PFSK-1 (cell line): ENCODE data around the gene RAB31.

Source experiments
- FOXP2 ChIP-seq: optimal IDR thresholded peaks from 2 replicates; pipeline ENCODE3; 2011; ENCODE audit warnings: borderline replicate concordance, control low read depth, inconsistent platforms; ENCODE audit not compliant: insufficient read depth; ENCODE audit errors: extremely low read length, extremely low read depth
- POLR2AphosphoS5 ChIP-seq: IDR thresholded peaks from 2 replicates; pipeline ENCODE4 v1.6.1; 2012; ENCODE audit warnings: low read depth, mild to moderate bottlenecking, control low read depth, low read length, moderate library complexity
- REST ChIP-seq, 2 experiments: IDR thresholded peaks; 2 replicates each; pipeline versions ENCODE4 v1.6.1 to v1.8.0; 2011 to 2012; ENCODE audit warnings: low read depth in 2 of 2, low read length in 2 of 2, control low read depth in 1 of 2, inconsistent platforms in 1 of 2, mild to moderate bottlenecking in 1 of 2, moderate library complexity in 1 of 2; ENCODE audit not compliant: insufficient read depth in 1 of 2
- SIN3A ChIP-seq: IDR thresholded peaks from 2 replicates; pipeline ENCODE4 v1.6.1; 2012; ENCODE audit warnings: mild to moderate bottlenecking, low read length, moderate library complexity, borderline replicate concordance; ENCODE audit not compliant: insufficient read depth
- TAF1 ChIP-seq: IDR thresholded peaks from 2 replicates; pipeline ENCODE4 v1.6.1; 2012; ENCODE audit warnings: low read length, control low read depth, borderline replicate concordance; ENCODE audit not compliant: insufficient read depth

RAB31 gene

GRCh38 chr18:9750606-9751304 is 42.7 kb downstream of the RAB31 start:
- TF ChIP-seq REST (IDR thresholded peaks at IDR 0.05; ENCODE audit: insufficient read depth in 1 of 2, low read depth in 2 of 2, low read length in 2 of 2) (no peak), SIN3A (no peak), TAF1 (no peak), POLR2AphosphoS5 (no peak), FOXP2 (no peak)

DNA sequence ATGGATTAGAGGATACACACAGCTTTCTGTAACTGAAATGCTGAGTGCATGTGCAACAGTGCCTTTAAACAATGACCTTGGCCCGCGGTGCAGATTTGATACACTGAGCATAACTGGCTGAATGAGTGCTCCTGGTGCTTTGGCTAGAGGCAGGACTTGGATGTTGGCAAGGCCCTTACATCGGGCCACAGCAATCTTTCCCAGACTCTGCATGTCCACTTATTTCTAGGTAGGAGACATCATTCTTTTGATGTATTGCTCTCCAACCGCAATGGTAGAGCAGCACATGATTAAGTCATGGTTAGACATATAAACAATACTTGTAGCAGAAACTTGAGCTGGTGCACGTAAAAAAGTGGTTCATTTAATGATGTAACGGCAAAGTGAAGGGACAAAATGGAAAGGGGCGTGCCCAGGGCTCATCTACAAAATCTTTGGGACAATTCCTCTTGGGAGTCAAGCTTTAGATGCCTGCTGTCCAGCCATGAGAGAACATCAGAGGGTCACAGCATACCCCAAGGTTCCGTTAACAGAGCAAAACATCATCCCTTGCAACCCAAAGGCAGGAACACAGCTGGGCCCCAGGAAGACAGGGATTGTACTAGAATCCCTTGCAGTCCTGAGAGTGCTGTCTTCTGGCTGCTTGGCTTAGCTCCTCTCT is 43.4 kb downstream of the RAB31 start:
- TF ChIP-seq POLR2AphosphoS5 (no peak), TAF1 (no peak), FOXP2 (no peak), SIN3A (no peak), REST (IDR thresholded peaks at IDR 0.05; ENCODE audit: insufficient read depth in 1 of 2, low read depth in 2 of 2, low read length in 2 of 2) (no peak)

GRCh38 chr18:9753846-9754245 is 45.7 kb downstream of the RAB31 start:
- TF ChIP-seq FOXP2 (no peak), TAF1 (no peak), SIN3A (no peak), POLR2AphosphoS5 (no peak), REST (IDR thresholded peaks at IDR 0.05; ENCODE audit: insufficient read depth in 1 of 2, low read depth in 2 of 2, low read length in 2 of 2) (no peak)

DNA sequence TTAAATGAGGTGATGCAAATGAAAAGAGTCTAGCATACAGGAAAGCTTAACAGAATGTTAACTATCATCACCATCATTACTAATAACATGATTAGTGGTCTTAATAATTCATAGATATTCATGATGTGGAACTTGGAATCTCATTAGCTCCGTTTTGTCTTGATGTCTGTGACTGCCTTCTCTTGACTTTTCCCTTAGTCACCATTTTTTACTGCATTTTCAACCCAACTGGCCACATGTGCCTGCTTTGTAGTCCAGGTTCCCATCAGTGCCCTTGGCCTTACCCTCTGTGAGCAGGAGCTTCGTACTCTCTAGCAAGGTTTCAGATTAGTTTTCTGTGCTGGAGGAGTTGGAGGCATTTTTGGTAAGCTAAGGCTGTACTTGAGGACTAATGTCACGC is 47.0 kb downstream of the RAB31 start:
- TF ChIP-seq REST (IDR thresholded peaks at IDR 0.05; ENCODE audit: insufficient read depth in 1 of 2, low read depth in 2 of 2, low read length in 2 of 2) (no peak), SIN3A (no peak), TAF1 (no peak), FOXP2 (no peak), POLR2AphosphoS5 (no peak)

- no peak for TF ChIP-seq POLR2AphosphoS5
- TF ChIP-seq TAF1 = no peak
- peak in 1 of 2 experiments; percentile 7; a peak in 1 of 4 replicates for TF ChIP-seq REST (IDR thresholded peaks at IDR 0.05; ENCODE audit: insufficient read depth in 1 of 2, low read depth in 2 of 2, low read length in 2 of 2)
- TF ChIP-seq FOXP2 = no peak
- peak; percentile 98 for TF ChIP-seq SIN3A
Observed at GRCh38 chr18:9755615-9756014, 47.5 kb downstream of the RAB31 start.
